T1000 (cell line): ENCODE data around the gene ABCC3.

Experiments
- DNase-seq: peaks from one replicate; lab custom pipeline; 2025; ENCODE audit warnings: mixed read lengths; lab: John Stamatoyannopoulos, UW

Gene ABCC3

DNA sequence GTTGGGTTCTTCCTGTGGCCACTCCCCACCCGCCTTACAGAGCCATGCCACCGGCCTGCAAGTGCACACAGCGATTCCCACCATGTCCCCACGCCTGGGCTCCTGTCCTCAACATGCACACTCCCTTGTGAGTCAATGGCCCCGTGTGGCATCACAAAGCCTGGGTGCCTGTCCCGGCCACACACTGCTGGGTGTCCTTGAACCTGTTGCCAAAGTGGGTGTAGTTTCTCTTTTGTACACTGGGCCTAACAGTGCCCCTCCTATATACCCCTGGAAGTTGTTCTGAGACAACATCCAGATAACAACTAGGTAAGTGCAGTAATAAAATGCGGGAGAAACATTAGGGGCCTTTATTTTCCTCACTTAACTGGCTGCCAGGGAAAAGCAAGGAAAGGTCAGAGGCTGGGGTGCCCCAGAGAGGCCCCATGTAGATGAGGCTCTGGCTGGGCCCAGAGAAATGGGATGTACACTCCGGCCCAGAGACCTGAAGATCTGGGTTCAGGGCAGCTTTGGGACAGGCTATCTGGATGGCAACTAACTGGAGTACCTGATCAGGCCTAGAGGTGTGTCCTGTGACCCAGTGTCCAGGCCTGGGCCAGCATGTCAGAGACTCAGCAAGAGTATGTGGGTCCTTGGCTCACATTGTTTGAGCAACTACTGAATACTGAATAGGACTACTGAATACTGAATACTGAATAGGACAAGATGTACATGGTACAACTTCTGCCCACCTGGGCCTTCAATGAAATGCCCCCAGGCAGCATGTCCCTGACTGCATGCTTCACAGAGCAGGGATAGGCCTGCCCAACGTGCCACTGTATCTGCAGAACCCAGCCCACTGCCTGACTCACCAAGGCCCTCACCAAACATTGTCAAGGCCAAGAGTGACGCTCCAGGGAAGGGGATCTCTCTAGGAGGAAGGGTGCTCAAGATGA lies 8.3 kb downstream of the ABCC3 start:
- no peak for DNase-seq

GRCh38 chr17:50645748-50646682 lies 11.3 kb downstream of the ABCC3 start:
- no peak for DNase-seq

DNA sequence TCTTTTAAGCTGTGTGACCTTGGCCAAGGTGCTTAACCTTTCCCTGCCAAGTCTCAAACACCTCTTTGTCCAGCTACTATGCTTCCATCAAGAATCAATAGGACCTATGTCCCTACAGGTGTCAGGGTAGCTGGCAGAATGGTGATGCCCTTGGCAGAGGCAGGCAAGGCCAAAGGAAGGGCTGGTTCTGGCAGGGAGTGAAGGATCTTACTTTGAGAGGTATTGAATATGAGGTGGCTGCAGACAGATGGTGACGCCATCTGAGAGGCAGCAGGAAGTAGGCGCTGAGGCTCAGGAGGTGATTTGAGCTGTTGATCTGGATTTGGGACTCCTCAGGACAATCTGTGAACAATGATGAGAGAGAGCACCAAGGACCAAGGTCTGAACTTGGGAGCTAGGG lies 12.5 kb downstream of the ABCC3 start:
- DNase-seq: no peak

DNA sequence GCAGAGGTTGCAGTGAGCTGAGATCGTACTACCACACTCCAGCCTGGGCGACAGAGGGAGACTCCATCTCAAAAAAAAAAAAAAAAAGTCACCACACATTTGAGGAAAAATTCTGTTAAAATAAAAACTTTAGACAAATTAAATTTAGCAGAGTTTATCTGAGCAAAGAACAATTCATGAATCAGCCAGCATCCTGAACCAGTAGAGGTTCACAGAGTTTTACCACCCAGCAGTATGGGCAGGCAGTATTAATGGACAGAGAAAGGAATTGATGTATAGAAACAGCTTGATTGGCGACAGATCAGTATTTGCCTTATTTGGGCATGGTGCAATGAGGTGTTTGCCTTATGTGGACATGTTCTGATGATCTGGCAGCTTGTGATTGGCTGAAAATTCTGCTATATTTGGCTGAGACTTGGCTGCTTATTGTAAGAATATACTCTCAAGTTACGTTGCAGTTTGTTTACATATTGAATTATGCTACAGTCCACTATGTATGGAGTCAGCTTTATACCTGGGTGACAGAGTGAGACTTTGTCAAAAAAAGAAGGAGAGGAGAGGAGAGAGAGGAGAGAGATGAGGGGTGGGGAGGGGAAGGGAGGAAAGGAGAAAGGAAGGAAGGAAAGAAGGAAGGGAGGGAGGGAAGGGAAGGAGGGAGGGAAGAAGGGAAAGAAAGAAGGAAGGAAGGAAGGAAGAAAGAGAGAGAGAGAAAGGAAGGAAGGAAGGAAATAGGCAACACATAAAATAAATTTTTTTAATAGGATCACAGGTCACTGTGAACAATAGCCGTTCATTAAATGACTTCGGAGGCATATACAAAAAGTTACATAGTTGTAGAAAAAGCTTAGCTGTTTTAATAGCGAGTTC lies 14.6 kb downstream of the ABCC3 start:
- DNase-seq: no peak

DNA sequence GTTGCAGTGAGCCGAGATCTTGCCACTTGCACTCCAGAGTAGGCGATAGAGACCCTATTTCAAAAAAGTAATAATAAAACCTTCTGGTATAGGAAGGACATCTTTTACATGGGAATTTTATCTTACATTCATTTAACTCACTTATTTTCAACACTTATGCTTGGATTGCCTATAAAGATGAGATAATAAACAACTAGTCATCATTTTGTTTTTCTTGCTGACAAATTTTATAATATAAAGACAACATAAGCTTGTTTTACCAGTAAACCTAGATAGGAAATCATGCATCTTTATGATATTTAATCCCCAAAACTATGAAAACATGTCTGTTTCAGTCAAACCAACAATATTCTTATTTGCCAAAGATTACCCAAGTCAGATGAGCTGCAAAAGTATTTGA lies 17.0 kb downstream of the ABCC3 start:
- no peak for DNase-seq

- DNase-seq: no peak
Measured at GRCh38 chr17:50653738-50654137, 19.1 kb downstream of the ABCC3 start.

- DNase-seq: no peak
Measured at GRCh38 chr17:50656509-50656908, 21.8 kb downstream of the ABCC3 start.

DNA sequence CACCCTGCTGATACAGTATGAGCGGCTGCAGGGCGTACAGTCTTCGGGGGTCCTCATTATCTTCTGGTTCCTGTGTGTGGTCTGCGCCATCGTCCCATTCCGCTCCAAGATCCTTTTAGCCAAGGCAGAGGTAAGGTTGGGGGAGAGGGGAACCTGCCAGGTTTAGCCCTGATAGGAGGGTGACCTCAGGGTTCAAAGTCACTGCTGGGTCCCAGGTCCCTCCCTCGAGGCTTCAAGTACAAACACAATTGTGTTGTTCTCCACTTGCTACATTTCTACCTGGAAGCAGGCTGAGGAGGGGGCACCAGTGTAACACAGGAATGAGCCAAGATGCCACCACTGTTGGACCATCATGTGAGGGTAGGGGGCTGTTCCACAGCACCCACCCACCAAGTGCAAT lies 22.4 kb downstream of the ABCC3 start:
- no peak for DNase-seq

DNA sequence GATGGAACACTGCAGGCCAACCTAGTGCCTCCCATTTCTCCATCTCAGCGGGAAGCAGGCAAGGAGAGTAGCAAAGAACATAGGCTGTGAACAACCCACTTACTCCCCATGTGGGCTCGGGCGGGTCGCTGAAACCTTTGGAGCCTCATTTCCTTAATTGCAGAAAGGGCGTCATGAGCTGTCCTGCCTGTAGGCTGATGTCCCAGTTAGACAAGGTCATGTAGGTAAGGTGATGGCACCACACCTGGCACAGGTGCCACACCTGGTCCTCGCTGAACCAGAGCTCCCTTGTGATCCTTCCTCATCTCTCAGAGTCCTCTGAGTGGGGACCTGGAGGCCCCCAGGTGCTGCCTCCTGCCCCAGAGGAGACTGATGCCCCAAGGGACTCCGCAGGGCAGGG lies 22.9 kb downstream of the ABCC3 start:
- no peak for DNase-seq

- no peak for DNase-seq
Measured at GRCh38 chr17:50658616-50659015, 23.9 kb downstream of the ABCC3 start.

- DNase-seq: no peak
Measured at GRCh38 chr17:50659179-50659578, 24.5 kb downstream of the ABCC3 start.

DNA sequence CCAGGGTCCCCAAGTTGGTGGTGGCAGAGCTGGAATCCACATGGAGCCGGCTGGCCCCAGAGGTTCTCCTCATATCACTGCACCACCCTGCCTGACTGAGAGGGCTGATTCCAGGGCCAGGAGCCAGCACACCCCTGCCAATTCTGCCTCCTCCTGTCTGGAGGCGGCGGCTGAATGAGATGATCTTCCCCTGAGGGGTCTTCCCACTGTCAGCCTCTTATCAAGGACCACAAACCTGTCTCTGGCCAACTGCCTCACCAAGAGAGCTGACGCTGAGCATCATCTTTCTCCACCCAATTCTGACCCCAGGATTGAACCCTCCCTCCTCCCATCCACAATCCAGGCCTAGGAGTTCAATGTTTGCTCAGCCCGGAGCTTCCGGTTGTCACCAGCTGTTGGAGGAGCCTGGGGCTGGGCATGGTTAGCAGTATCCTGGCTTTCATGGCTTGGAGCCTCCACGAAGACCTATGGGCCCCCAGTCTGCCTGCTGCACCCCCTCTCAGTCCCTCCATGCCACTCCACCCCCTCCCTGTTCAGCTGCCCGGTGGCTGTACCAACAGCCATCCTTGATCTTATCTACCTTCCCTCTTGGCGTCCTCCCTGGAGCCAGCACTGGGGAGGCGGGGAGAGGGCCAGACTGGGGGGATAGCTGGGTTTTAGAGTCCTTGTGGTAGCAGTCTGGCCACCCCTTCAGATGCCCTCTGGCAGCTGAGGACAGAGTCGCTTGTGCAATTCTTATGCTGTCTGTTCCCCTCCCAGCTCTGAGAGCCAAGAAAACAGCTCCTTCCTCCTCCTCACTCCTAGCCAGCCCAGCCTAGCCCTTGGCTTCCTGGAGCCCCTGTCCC lies 25.6 kb downstream of the ABCC3 start:
- DNase-seq: no peak

DNA sequence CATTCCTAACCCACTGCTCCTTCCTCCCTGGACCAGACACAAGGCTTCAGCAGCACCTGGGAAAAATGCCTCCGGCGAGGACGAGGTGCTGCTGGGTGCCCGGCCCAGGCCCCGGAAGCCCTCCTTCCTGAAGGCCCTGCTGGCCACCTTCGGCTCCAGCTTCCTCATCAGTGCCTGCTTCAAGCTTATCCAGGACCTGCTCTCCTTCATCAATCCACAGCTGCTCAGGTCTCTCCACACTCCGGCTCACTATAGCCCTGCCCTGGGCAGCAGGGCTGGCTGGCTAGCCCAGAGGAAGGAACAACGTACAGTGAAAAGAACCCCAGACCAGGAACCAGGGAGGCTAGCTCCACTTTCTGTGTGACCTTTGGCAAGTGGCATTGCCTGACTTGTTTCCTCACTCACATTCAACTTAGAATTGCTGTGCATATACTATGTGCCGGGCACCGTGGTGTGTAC lies 26.2 kb downstream of the ABCC3 start:
- no peak for DNase-seq

DNA sequence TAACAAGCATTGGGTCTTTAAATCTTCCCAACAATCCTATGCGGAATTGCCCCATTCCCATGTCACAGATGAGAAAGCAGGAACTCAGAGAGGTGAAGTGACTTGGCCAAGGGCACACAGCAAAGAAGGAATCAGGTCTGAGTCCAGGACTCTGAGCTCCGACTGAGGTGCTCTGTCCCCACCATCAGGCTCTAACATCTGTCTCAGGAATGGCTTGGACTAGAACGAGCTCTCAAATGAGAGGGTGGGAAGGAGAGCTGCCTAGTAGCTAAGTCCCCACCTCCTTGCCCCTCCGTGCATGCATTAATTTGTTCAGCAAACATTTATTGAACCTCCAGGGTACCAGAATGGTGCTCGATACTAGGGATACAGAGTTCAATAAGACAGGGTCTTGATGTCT lies 26.7 kb downstream of the ABCC3 start:
- DNase-seq: no peak

DNA sequence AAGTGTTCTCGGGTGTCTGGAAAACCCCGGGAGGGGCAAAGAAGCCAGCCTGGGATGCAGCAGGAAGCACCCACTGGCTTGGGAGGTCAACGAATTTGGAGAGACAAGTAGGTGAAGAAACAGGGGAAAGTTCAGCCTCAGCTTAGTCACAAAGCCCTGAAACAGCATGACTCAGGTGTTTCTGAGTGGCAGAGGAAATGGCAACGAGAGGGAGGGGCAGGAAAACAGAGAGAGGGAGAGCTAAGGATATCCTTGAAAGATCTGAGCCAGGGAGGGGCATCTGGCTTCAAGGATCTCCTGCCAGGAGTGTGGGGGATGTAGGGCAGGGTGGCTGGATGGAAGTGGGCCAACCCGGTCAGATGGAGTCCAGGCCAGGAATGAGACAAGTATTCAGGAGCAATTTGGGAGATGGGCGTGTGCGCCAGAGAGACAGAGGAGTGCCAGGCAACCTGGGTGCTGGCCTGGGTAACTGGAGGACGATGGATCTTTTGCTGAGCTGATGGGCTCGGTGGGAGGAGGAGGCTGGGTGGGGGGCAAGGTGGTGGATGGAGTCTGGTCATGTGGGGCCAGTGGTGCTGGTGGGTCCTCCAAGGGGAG lies 27.2 kb downstream of the ABCC3 start:
- peak; percentile 72 for DNase-seq

GRCh38 chr17:50662632-50663225 lies 28.0 kb downstream of the ABCC3 start:
- DNase-seq: no peak

GRCh38 chr17:50663812-50664374 lies 29.2 kb downstream of the ABCC3 start:
- no peak for DNase-seq

- DNase-seq: no peak
Measured at GRCh38 chr17:50664788-50665458, 30.2 kb downstream of the ABCC3 start.

GRCh38 chr17:50665838-50666237 lies 31.2 kb downstream of the ABCC3 start:
- no peak for DNase-seq
